ENCODE results near the gene PYURF. TPM values are rescaled to one million over a fixed set of nuclear protein-coding genes. Genes with fewer than 3 reads are reported as not detected.

The PYURF gene
- total RNA-seq, 1 experiment from 2014 or later, result 143 TPM

GRCh38 chr4:88531549-88531948 lies 8.0 kb upstream of the PYURF start:
- CTCF ChIA-PET, result interaction anchor here (0.6 kb wide), 2 partner anchors 259 to 276 kb away, joined by 3 to 4 read pairs; no protein-coding TSS in a partner anchor
- peaks cover 40% of the 10 kb centered on the region for H3K4me1 ChIP-seq (ENCODE audit: insufficient read depth, low read length)
- H3K4me2 ChIP-seq (ENCODE audit: low read length), result 0 out of 2 replicates have a peak overlapping the region, but pooled peaks have one; percentile 18
- H3K4me3 ChIP-seq (ENCODE audit: low read length), result no peak overlapping the region
- ATAC-seq (peak; percentile 27; the same call in 1 of the 2 replicates), DNase-seq (no peak)
- H2AFZ ChIP-seq (ENCODE audit: low read length), result no peak overlapping the region
- intact Hi-C loops (cut with micrococcal nuclease), result loop anchor here (5.0 kb wide), 1 partner anchor 491 kb away; no protein-coding TSS in a partner anchor
- POLR2A ChIA-PET (ENCODE audit: unreplicated experiment), result no interaction called here
- H3K9me2 ChIP-seq (replicated peaks; ENCODE audit: low read length), result no peaks in the 10 kb centered on the region
- no peak overlapping the region for H3K27ac ChIP-seq (ENCODE audit: low read length)
- no peaks in the 10 kb centered on the region for H3K27me3 ChIP-seq (ENCODE audit: low read length)
- H4K20me1 ChIP-seq (ENCODE audit: low read length), result no peaks in the 10 kb centered on the region
- H3K79me2 ChIP-seq (ENCODE audit: low read length), result no peaks in the 10 kb centered on the region
- TF ChIP-seq EZH2phosphoT487 (IDR thresholded peaks at IDR 0.05; ENCODE audit: borderline replicate concordance, low read length) (no peak), EZH2 (IDR thresholded peaks at IDR 0.05; ENCODE audit: low read length, unreplicated experiment) (no peak), CTCF (conservative IDR thresholded peaks at IDR 0.05; ENCODE audit: low read depth, low read length) (no peak)
- H3K9me3 ChIP-seq (ENCODE audit: low read length), result no peaks in the 10 kb centered on the region
- H3K36me3 ChIP-seq (ENCODE audit: low read depth, low read length), result no peaks in the 10 kb centered on the region
- no TSS peak for BruUV-seq (replicated peaks)
- H3K9ac ChIP-seq (ENCODE audit: low read length), result no peak overlapping the region
- peaks cover 9% of the 10 kb centered on the region for H3F3A ChIP-seq (ENCODE audit: low read length, unreplicated experiment)

GRCh38 chr4:88528861-88529260 lies 5.3 kb upstream of the PYURF start:
- DNase-seq (no peak), ATAC-seq (no peak)
- H3K36me3 ChIP-seq (ENCODE audit: low read depth, low read length), result no peaks in the 10 kb centered on the region
- no peaks in the 10 kb centered on the region for H3F3A ChIP-seq (ENCODE audit: low read length, unreplicated experiment)
- ChIA-PET POLR2A (ENCODE audit: unreplicated experiment) (no interaction called here), CTCF (no interaction called here)
- intact Hi-C loops (cut with micrococcal nuclease), result loop anchor here (1.0 to 10.0 kb wide), 4 partner anchors 130 to 286 kb away; no protein-coding TSS in a partner anchor
- no peak overlapping the region for H3K27ac ChIP-seq (ENCODE audit: low read length)
- no peaks in the 10 kb centered on the region for H3K9me2 ChIP-seq (replicated peaks; ENCODE audit: low read length)
- no peak overlapping the region for H3K9ac ChIP-seq (ENCODE audit: low read length)
- peaks cover 40% of the 10 kb centered on the region for H3K4me1 ChIP-seq (ENCODE audit: insufficient read depth, low read length)
- H3K9me3 ChIP-seq (ENCODE audit: low read length), result no peaks in the 10 kb centered on the region
- no peak overlapping the region for H2AFZ ChIP-seq (ENCODE audit: low read length)
- BruUV-seq (replicated peaks), result no TSS peak
- TF ChIP-seq EZH2phosphoT487 (IDR thresholded peaks at IDR 0.05; ENCODE audit: borderline replicate concordance, low read length), result no peak
- TF ChIP-seq CTCF (conservative IDR thresholded peaks at IDR 0.05; ENCODE audit: low read depth, low read length), result peak; percentile 26; the same call in 1 of the 2 replicates
- H3K27me3 ChIP-seq (ENCODE audit: low read length), result no peaks in the 10 kb centered on the region
- H3K4me3 ChIP-seq (ENCODE audit: low read length), result no peak overlapping the region
- no peaks in the 10 kb centered on the region for H3K79me2 ChIP-seq (ENCODE audit: low read length)
- H4K20me1 ChIP-seq (ENCODE audit: low read length), result no peaks in the 10 kb centered on the region
- H3K4me2 ChIP-seq (ENCODE audit: low read length), result no peak overlapping the region

GRCh38 chr4:88527787-88528186 lies 4.2 kb upstream of the PYURF start:
- BruUV-seq (replicated peaks), result no TSS peak
- H3K4me1 ChIP-seq (ENCODE audit: insufficient read depth, low read length), result peaks cover 32% of the 10 kb centered on the region
- H3K27ac ChIP-seq (ENCODE audit: low read length), result no peak overlapping the region
- DNase-seq (no peak), ATAC-seq (no peak)
- ChIA-PET POLR2A (ENCODE audit: unreplicated experiment) (no interaction called here), CTCF (no interaction called here)
- TF ChIP-seq EZH2 (IDR thresholded peaks at IDR 0.05; ENCODE audit: low read length, unreplicated experiment) (no peak), EZH2phosphoT487 (IDR thresholded peaks at IDR 0.05; ENCODE audit: borderline replicate concordance, low read length) (no peak), CTCF (conservative IDR thresholded peaks at IDR 0.05; ENCODE audit: low read depth, low read length) (no peak)
- peaks cover 8% of the 10 kb centered on the region for H3K79me2 ChIP-seq (ENCODE audit: low read length)
- no peak overlapping the region for H3K4me3 ChIP-seq (ENCODE audit: low read length)
- H3K9ac ChIP-seq (ENCODE audit: low read length), result no peak overlapping the region
- H3K9me2 ChIP-seq (replicated peaks; ENCODE audit: low read length), result no peaks in the 10 kb centered on the region
- no peaks in the 10 kb centered on the region for H3F3A ChIP-seq (ENCODE audit: low read length, unreplicated experiment)
- no peaks in the 10 kb centered on the region for H3K36me3 ChIP-seq (ENCODE audit: low read depth, low read length)
- H4K20me1 ChIP-seq (ENCODE audit: low read length), result peaks cover 4% of the 10 kb centered on the region; the same call in 1 of the 2 replicates
- H3K27me3 ChIP-seq (ENCODE audit: low read length), result no peaks in the 10 kb centered on the region
- intact Hi-C loops (cut with micrococcal nuclease), result loop anchor here (1.0 to 10.0 kb wide), 4 partner anchors 132 to 287 kb away; no protein-coding TSS in a partner anchor
- no peaks in the 10 kb centered on the region for H3K9me3 ChIP-seq (ENCODE audit: low read length)
- no peak overlapping the region for H2AFZ ChIP-seq (ENCODE audit: low read length)
- no peak overlapping the region for H3K4me2 ChIP-seq (ENCODE audit: low read length)

All from PC-3 (cell line).